Measurements from ENCODE around the gene ZFP64.

Gene ZFP64

GRCh38 chr20:52129611-52130010 lies 62.0 kb downstream of the ZFP64 start:
- no peaks in the 10 kb centered on the region for H3K9me3 ChIP-seq (ENCODE audit: control insufficient read depth, insufficient read depth, low read length)
- H3F3A ChIP-seq (ENCODE audit: control insufficient read depth, insufficient read depth) = no peaks in the 10 kb centered on the region
- H3K4me1 ChIP-seq (ENCODE audit: control insufficient read depth, low read length) = no peaks in the 10 kb centered on the region
- H3K79me2 ChIP-seq (ENCODE audit: control insufficient read depth, low read length) = no peaks in the 10 kb centered on the region
- H4K20me1 ChIP-seq (ENCODE audit: control insufficient read depth, insufficient read depth, low read depth, low read length) = no peaks in the 10 kb centered on the region
- TF ChIP-seq EZH2phosphoT487 (IDR thresholded peaks at IDR 0.05; ENCODE audit: borderline replicate concordance, low read length) (no peak), CTCF (IDR thresholded peaks at IDR 0.05; ENCODE audit: low read depth, low read length, poor library complexity, severe bottlenecking) (no peak)
- H3K27ac ChIP-seq (ENCODE audit: low read depth, low read length) = no peak overlapping the region
- no peaks in the 10 kb centered on the region for H3K27me3 ChIP-seq (ENCODE audit: control insufficient read depth, low read length)
- H3K4me3 ChIP-seq (ENCODE audit: low read length) = no peak overlapping the region
- no peaks in the 10 kb centered on the region for H3K9me2 ChIP-seq (replicated peaks; ENCODE audit: control insufficient read depth, low read length)
- H3K4me2 ChIP-seq (ENCODE audit: low read length) = no peak overlapping the region
- no peaks in the 10 kb centered on the region for H3K36me3 ChIP-seq (ENCODE audit: control insufficient read depth, low read length)

GRCh38 chr20:52127309-52127708 lies 64.3 kb downstream of the ZFP64 start:
- no peaks in the 10 kb centered on the region for H3K9me2 ChIP-seq (replicated peaks; ENCODE audit: control insufficient read depth, low read length)
- H3K36me3 ChIP-seq (ENCODE audit: control insufficient read depth, low read length) = no peaks in the 10 kb centered on the region
- H4K20me1 ChIP-seq (ENCODE audit: control insufficient read depth, insufficient read depth, low read depth, low read length) = no peaks in the 10 kb centered on the region
- H3K27ac ChIP-seq (ENCODE audit: low read depth, low read length) = no peak overlapping the region
- H3K27me3 ChIP-seq (ENCODE audit: control insufficient read depth, low read length) = no peaks in the 10 kb centered on the region
- no peaks in the 10 kb centered on the region for H3K9me3 ChIP-seq (ENCODE audit: control insufficient read depth, insufficient read depth, low read length)
- no peaks in the 10 kb centered on the region for H3F3A ChIP-seq (ENCODE audit: control insufficient read depth, insufficient read depth)
- no peaks in the 10 kb centered on the region for H3K79me2 ChIP-seq (ENCODE audit: control insufficient read depth, low read length)
- TF ChIP-seq CTCF (IDR thresholded peaks at IDR 0.05; ENCODE audit: low read depth, low read length, poor library complexity, severe bottlenecking) = no peak
- TF ChIP-seq EZH2phosphoT487 (IDR thresholded peaks at IDR 0.05; ENCODE audit: borderline replicate concordance, low read length) = no peak
- H3K4me2 ChIP-seq (ENCODE audit: low read length) = no peak overlapping the region
- no peaks in the 10 kb centered on the region for H3K4me1 ChIP-seq (ENCODE audit: control insufficient read depth, low read length)
- H3K4me3 ChIP-seq (ENCODE audit: low read length) = no peak overlapping the region

GRCh38 chr20:52124821-52125220 lies 66.8 kb downstream of the ZFP64 start:
- H3F3A ChIP-seq (ENCODE audit: control insufficient read depth, insufficient read depth) = no peaks in the 10 kb centered on the region
- TF ChIP-seq EZH2phosphoT487 (IDR thresholded peaks at IDR 0.05; ENCODE audit: borderline replicate concordance, low read length) (no peak), CTCF (IDR thresholded peaks at IDR 0.05; ENCODE audit: low read depth, low read length, poor library complexity, severe bottlenecking) (no peak)
- H3K9me2 ChIP-seq (replicated peaks; ENCODE audit: control insufficient read depth, low read length) = no peaks in the 10 kb centered on the region
- H3K4me1 ChIP-seq (ENCODE audit: control insufficient read depth, low read length) = no peaks in the 10 kb centered on the region
- H3K4me2 ChIP-seq (ENCODE audit: low read length) = no peak overlapping the region
- H3K27me3 ChIP-seq (ENCODE audit: control insufficient read depth, low read length) = no peaks in the 10 kb centered on the region
- H3K9me3 ChIP-seq (ENCODE audit: control insufficient read depth, insufficient read depth, low read length) = no peaks in the 10 kb centered on the region
- no peaks in the 10 kb centered on the region for H3K36me3 ChIP-seq (ENCODE audit: control insufficient read depth, low read length)
- H4K20me1 ChIP-seq (ENCODE audit: control insufficient read depth, insufficient read depth, low read depth, low read length) = no peaks in the 10 kb centered on the region
- no peak overlapping the region for H3K4me3 ChIP-seq (ENCODE audit: low read length)
- no peaks in the 10 kb centered on the region for H3K79me2 ChIP-seq (ENCODE audit: control insufficient read depth, low read length)
- no peak overlapping the region for H3K27ac ChIP-seq (ENCODE audit: low read depth, low read length)

- Histone ChIP-seq H3K27ac (ENCODE audit: low read depth, low read length) (no peak overlapping the region), H3K4me1 (ENCODE audit: control insufficient read depth, low read length) (no peaks in the 10 kb centered on the region), H3F3A (ENCODE audit: control insufficient read depth, insufficient read depth) (no peaks in the 10 kb centered on the region), H3K9me2 (replicated peaks; ENCODE audit: control insufficient read depth, low read length) (no peaks in the 10 kb centered on the region), H3K4me3 (ENCODE audit: low read length) (no peak overlapping the region), H3K27me3 (ENCODE audit: control insufficient read depth, low read length) (no peaks in the 10 kb centered on the region), H3K36me3 (ENCODE audit: control insufficient read depth, low read length) (no peaks in the 10 kb centered on the region), H3K79me2 (ENCODE audit: control insufficient read depth, low read length) (no peaks in the 10 kb centered on the region), H3K4me2 (ENCODE audit: low read length) (no peak overlapping the region), H3K9me3 (ENCODE audit: control insufficient read depth, insufficient read depth, low read length) (no peaks in the 10 kb centered on the region), H4K20me1 (ENCODE audit: control insufficient read depth, insufficient read depth, low read depth, low read length) (no peaks in the 10 kb centered on the region)
- no peak for TF ChIP-seq CTCF (IDR thresholded peaks at IDR 0.05; ENCODE audit: low read depth, low read length, poor library complexity, severe bottlenecking)
- TF ChIP-seq EZH2phosphoT487 (IDR thresholded peaks at IDR 0.05; ENCODE audit: borderline replicate concordance, low read length) = no peak
Measured at GRCh38 chr20:52118696-52119095, 72.9 kb downstream of the ZFP64 start.
